HuH-7 (cell line): ENCODE results near the gene PARD3.
A peak's percentile ranks its signal among the peaks of the same experiment; 100 is the strongest.
"Not testable (repeated sequence)": the region's sequence is repeated elsewhere in the genome, so short reads cannot be mapped to it uniquely, and the experiment has no call there.

Source experiments
- DNase-seq: peaks from one replicate; pipeline ENCODE4 v3.0.0; 2011; ENCODE audit warnings: low spot score

PARD3 gene

DNA sequence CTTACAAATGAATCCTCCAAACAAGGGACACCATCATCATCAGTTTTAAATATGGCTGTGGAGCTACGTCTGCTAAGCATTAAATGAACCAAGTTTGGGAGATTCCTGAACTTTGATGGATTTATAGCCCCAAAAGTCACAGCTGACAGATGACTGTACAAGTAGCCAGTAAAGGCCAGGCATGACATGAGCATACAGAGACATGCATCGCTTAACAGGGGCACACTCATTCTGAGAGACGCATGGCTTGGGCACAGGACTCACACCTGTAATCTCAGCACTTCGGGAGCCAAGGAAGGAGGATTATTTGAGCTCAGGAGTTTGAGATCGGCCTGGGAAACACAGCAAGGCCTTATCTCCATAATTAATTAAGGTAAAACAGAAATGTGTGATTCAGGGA is 166.2 kb downstream of the PARD3 start:
- DNase-seq: no peak

GRCh38 chr10:34647875-34648865 is 166.9 kb downstream of the PARD3 start:
- DNase-seq: no peak

DNA sequence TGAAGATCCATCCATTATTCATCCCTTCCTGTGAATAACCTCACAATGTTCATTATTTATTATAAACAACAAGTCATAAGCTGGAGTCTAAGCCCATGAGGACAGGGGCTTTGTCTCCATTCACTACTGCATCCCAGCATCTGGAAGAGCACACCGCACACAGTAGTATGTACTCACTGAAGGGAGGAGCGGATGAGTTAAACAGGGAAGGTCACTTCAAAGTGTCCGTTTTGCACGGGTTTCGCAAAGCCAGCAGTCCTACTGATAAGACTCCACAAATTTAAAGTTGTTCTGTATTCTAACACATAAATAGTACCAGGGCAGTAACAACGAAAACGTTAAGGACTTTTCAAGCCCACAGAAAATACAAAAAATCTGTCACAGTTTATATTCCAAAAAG is 167.9 kb downstream of the PARD3 start:
- peak; percentile 43 for DNase-seq

- DNase-seq: no peak
Observed at GRCh38 chr10:34646331-34646730, 168.8 kb downstream of the PARD3 start.

DNA sequence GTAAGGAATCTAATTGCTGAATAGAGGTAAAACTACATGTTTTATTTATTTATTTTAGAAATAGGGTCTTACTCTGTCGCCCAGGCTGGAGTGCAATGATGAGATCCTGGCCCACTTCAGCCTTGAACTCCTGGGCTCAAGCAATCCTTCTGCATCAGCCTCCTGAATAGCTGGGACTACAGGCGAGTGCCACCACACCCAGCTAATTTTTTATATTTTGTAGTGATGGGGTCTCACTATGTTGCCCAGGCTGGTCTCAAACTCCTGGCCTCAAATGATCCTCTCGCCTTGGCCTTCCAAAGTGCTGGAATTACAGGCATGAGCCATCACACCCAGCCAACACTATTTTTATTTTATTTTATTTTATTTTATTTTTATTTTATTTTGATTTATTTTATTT is 170.3 kb downstream of the PARD3 start:
- not testable (repeated sequence) for DNase-seq

- no peak for DNase-seq
Observed at GRCh38 chr10:34644224-34644623, 170.9 kb downstream of the PARD3 start.

DNA sequence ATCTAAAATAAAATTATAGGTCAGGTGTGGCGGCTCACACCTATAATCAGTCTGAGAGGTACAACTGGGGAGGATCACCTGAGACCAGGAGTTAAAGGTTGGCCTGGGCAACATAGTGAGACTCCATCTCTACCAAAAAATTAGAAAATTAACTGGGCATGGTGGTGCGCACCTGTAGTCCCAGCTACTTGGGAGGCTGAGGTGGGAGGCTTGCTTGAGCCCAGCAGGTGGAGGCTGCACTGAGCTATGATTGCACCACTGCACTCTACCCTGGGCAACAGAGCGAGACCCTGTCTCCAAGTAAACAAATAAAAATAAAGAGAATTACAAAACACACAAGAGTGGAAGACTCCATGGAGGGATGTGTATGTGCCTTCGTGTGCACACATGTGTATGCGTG is 171.5 kb downstream of the PARD3 start:
- DNase-seq: no peak

GRCh38 chr10:34641913-34642558 is 173.1 kb downstream of the PARD3 start:
- DNase-seq: no peak

GRCh38 chr10:34641147-34641912 is 173.8 kb downstream of the PARD3 start:
- DNase-seq: no peak

DNA sequence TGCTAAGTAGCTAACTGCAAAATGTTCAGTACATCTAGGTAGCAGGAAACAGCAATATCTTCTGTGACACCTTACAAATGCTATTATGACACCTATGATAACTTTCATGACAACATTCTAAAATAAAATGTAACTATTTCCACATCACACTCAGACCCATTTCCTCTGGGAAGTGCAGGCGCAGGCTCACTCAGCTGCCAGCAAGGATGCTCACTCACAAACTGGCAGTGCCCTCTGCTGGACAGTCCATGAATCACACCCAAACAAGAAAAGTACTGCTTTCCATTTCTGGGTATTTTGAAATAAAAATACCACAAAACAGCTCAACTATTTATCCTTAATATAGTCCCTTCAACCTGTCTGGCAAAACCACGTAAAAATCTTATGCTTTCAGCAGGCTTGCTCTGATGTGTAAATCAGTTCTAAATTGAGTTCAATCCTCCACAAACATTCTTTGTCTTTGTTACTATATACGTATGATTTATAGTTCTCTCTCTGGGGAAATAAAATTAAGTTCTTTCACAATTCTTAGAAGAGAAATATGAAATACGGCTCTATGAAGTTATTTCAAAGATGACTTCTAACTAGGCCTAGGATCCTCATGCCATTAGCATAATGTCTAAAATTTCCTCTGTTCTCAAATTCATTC is 176.6 kb downstream of the PARD3 start:
- peak; percentile 69 for DNase-seq

- DNase-seq: peak; percentile 57
Observed at GRCh38 chr10:34637418-34637911, 177.6 kb downstream of the PARD3 start.

- DNase-seq: no peak
Observed at GRCh38 chr10:34635111-34635510, 180.0 kb downstream of the PARD3 start.

DNA sequence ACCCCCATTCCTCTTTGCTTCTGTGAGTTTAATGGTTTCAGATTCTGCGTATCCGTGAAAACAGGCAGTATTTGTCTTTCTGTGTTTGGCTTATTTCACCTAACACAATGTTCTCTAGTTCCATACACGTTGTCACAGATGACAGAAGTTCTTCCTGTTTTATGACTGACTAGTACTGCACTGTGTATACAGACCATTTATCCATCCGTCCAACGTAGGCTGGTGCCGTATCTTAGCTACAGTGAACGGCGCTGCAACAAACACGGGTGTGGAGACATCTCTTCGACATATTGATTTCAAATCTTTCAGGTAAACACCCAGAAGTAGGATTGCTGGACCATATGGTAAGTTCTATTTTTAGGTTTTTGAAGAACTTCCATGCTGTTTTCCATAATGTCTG is 181.7 kb downstream of the PARD3 start:
- DNase-seq: no peak

DNA sequence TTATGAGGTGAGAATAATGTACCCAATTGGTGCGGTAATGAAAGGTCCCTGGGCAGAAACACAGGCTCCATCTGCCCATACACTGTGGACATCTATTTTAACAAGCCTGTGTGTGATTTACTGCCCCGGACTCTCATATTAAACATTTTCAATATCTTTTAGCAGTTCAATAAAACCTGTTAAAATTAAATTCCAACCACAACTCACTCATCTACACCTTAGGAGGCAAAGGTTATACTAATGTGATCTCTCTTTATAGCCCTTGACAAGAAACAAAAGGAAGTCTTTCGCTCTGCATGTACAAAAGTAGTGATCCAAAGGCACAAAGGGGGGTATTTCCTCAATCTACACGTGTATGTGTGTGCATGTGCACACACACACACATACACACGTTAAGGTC is 186.0 kb downstream of the PARD3 start:
- no peak for DNase-seq

DNA sequence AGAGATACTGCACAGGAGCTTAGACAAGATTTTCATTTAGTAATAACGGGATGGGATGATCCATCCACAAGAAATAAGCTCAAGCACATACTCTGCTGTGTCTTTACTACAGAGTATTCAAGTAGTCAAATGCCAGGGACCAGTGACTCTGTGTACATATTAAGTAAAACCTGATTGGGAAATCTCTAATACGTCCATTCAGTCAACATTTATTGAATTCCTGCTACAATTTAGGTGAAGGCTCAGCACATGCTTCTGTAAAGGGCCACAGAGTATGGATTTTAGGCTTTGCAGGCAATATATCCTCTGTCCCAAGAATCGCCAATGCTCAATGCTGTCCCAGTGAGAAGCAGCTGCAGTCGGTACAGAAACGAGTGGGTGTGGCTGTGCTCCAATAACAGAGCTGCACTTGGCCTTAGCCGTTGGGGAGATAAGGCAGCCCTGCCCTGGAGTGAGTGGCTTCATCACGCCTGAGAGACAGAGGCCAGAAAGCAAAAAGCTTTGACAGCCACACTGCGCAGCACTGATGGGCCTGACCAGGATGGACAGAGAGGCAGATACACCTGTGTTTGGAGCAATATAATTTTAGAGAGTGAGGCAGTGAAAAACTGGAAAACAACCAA is 186.8 kb downstream of the PARD3 start:
- DNase-seq: peak; percentile 65

DNA sequence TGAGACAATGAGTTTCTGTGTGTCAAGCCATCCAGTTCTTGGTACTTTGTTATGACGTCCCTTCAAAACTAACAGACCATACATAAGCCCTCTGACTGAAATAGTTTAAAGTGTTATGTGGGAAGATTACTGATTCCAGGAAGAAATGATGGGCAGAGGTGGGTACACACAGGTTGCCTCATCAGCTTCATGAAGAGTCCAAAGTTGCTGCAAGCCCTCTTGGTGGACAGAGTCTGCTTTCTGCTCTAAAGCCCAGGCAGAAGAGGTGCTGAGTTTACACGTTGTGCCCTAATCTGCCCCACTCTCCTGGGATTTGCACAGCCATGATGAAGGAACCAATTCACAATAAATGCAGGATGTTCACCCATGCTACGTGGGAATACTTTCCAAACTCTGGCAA is 187.4 kb downstream of the PARD3 start:
- no peak for DNase-seq

- DNase-seq: no peak
Observed at GRCh38 chr10:34627331-34627730, 187.8 kb downstream of the PARD3 start.

DNA sequence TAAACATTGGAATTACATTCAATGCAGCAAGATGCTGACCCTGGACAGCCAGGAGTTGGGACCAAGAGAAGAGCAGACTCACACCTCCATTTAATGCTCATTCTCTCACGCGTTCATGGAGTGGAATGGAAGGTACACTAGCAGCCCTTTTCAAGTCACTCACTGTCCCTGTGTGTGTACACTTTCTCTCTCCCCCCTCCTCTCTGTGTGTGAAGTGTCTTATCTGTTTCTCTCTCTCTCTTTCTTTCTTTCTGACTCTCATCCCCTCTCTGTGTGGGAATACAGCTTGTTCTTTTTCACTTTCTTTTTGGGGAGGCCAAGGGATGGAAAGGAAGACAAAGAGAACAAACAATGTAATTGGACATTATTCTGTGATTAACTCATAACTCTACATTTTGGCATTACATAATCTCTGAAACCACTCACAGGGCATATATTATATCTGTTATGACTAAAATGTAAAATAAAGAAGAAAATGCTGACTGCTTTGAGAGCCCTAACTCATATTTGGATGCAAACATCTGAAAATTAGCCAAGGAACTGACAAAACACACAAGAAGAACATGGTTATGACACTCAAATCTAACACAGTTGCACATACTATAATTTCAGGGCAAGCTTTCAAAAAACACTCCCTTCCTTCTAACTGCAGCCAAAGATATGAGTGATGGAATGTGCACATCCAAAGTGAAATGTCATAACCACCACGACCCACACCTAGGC is 188.8 kb downstream of the PARD3 start:
- no peak for DNase-seq

DNA sequence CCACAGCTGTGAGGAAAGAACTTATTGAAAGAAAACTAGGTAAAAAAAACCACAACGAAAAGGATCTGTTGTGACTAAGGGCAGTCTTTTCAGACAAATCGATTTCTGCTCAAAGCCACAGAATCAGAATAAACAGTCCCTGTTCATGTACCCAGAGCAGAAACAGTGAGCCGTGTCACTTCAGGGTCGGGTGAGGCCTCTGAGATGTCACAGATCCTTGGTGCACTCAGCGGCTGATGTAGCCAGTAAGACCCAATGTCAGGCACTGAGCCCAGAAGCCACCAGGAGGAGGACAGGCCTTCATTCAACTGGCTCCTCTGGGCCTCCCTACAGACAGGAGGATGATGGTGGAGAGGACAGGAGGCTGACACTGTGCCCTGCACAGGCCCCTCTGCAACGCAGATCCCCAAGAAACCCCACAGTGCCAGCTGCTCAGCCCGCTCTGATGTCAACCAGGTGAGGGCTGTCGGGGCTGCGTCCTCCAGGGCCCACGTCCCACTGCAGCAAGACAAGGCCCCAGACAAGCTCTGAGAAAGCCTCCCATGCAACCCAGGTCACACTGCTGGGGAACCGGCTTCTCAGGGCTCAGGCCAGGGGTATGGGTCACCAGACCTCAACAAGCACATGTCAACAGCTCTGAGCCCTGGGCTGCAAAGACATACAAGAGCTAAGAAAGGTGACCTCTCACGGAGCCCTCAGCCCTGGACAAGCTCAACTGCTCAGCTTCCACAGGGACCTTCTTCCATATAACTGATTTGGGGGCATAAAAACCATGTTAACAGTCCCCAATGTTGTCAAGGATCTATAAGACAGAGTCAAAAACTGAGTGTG is 190.6 kb downstream of the PARD3 start:
- no peak for DNase-seq

DNA sequence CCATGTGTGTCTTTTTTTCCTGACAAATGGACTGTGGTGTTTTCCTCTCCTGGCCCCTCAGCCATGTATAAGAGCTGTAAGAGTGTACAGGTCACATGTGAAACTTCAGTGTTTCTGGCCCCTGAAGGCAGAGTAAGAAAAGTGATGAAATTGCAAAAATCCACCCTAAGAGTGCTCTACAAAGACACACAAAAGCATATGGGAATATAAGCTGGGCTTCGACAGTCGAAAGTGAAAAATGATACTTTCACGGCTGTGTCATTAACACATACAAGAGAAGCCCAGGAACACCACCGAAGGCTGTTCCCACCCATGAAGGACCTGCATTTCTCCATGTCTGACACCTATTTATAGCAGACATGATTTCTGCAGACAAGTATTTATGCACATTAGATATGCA is 192.2 kb downstream of the PARD3 start:
- DNase-seq: no peak
